Neuronal stem cell (in vitro differentiated cells): ENCODE measurements around the gene SLC25A39.

Source experiments
- DNase-seq: peaks from one replicate; pipeline ENCODE4 v3.0.0-alpha.2; 2013; ENCODE audit warnings: low spot score
- H2AFZ ChIP-seq: one replicate; pipeline ENCODE4 v1.6.1; 2013; ENCODE audit warnings: mild to moderate bottlenecking, low read length, inconsistent platforms
- H2AK5ac ChIP-seq: 2 replicates; pipeline ENCODE4 v1.6.1; 2013; ENCODE audit warnings: low read depth, mild to moderate bottlenecking, inconsistent platforms, low read length, moderate library complexity, mixed read lengths
- H2BK120ac ChIP-seq: 2 replicates; pipeline ENCODE4 v1.6.1; 2013; ENCODE audit warnings: low read depth, mild to moderate bottlenecking, inconsistent platforms, low read length, moderate library complexity, mixed read lengths
- H2BK12ac ChIP-seq: one replicate; pipeline ENCODE4 v1.6.1; 2013; ENCODE audit warnings: low read length, inconsistent platforms
- H2BK15ac ChIP-seq: 2 replicates; pipeline ENCODE4 v1.6.1; 2013; ENCODE audit warnings: mild to moderate bottlenecking, low read length, inconsistent platforms, mixed read lengths
- H2BK5ac ChIP-seq: one replicate; pipeline ENCODE4 v1.6.1; 2013; ENCODE audit warnings: inconsistent platforms, mild to moderate bottlenecking, low read length, moderate library complexity
- H3K14ac ChIP-seq: one replicate; pipeline ENCODE4 v1.6.1; 2013; ENCODE audit warnings: low read length, inconsistent platforms
- H3K18ac ChIP-seq: 2 replicates; pipeline ENCODE4 v1.6.1; 2013; ENCODE audit warnings: low read length, inconsistent platforms
- H3K23ac ChIP-seq: 2 replicates; pipeline ENCODE4 v1.6.1; 2013; ENCODE audit warnings: low read depth, mild to moderate bottlenecking, mixed read lengths, low read length, inconsistent platforms; ENCODE audit not compliant: poor library complexity
- H3K27ac ChIP-seq: replicated peaks from 3 replicates; pipeline ENCODE4 v1.5.1; 2013; ENCODE audit warnings: low read length, inconsistent platforms
- H3K27me3 ChIP-seq, 3 experiments: 2 replicates each; pipeline ENCODE4 v1.6.1; 2013; ENCODE audit warnings: low read length in 3 of 3, mild to moderate bottlenecking in 2 of 3, inconsistent platforms in 1 of 3, low read depth in 1 of 3, mixed read lengths in 1 of 3, moderate library complexity in 1 of 3; ENCODE audit not compliant: control insufficient read depth in 3 of 3, insufficient read depth in 3 of 3
- H3K36me3 ChIP-seq, 2 donors: replicated peaks in 1 of 2; 2 replicates each; pipeline ENCODE4 v1.6.1; 2013; ENCODE audit warnings: low read length in 2 of 2; ENCODE audit not compliant: control insufficient read depth in 2 of 2, insufficient read depth in 2 of 2
- H3K4ac ChIP-seq: 2 replicates; pipeline ENCODE4 v1.6.1; 2013; ENCODE audit warnings: inconsistent platforms, mild to moderate bottlenecking, low read length, moderate library complexity
- H3K4me1 ChIP-seq, 2 donors: 1 replicate in 1 of 2; 2 replicates in 1 of 2; pipeline ENCODE4 v1.6.1; 2013; ENCODE audit warnings: low read length in 2 of 2, low read depth in 1 of 2; ENCODE audit not compliant: control insufficient read depth in 2 of 2, insufficient read depth in 1 of 2
- H3K4me2 ChIP-seq: one replicate; pipeline ENCODE4 v1.6.1; 2013; ENCODE audit warnings: mild to moderate bottlenecking, low read length, inconsistent platforms; ENCODE audit not compliant: insufficient read depth, poor library complexity, severe bottlenecking
- H3K4me3 ChIP-seq, 2 donors: 2 replicates each; pipeline ENCODE4 v1.5.1; 2013; ENCODE audit warnings: low read length in 2 of 2, mild to moderate bottlenecking in 2 of 2, inconsistent platforms in 1 of 2, moderate library complexity in 1 of 2
- H3K79me1 ChIP-seq: one replicate; pipeline ENCODE4 v1.6.1; 2013; ENCODE audit warnings: low read depth, mild to moderate bottlenecking, inconsistent platforms, low read length, moderate library complexity
- H3K9ac ChIP-seq: one replicate; pipeline ENCODE4 v1.6.1; 2013; ENCODE audit warnings: mild to moderate bottlenecking, low read depth, low read length, inconsistent platforms; ENCODE audit not compliant: poor library complexity
- H3K9me3 ChIP-seq, 2 donors: replicated peaks in 1 of 2; 2 replicates each; pipeline versions ENCODE3 to v1.6.1; 2013; ENCODE audit warnings: low read length in 2 of 2, mild to moderate bottlenecking in 2 of 2, inconsistent platforms in 1 of 2, low read depth in 1 of 2, mixed read lengths in 1 of 2, moderate library complexity in 1 of 2; ENCODE audit not compliant: control insufficient read depth in 2 of 2, insufficient read depth in 1 of 2
- H4K8ac ChIP-seq: one replicate; pipeline ENCODE4 v1.6.1; 2013; ENCODE audit warnings: low read depth, mild to moderate bottlenecking, inconsistent platforms, low read length, moderate library complexity
- H4K91ac ChIP-seq: one replicate; pipeline ENCODE4 v1.6.1; 2013; ENCODE audit warnings: low read length, low read depth, mild to moderate bottlenecking, inconsistent platforms; ENCODE audit not compliant: poor library complexity
- WGBS, 2 donors: extraction: QIAGEN DNeasy Blood & Tissue Kit; methylation state at CpG; one replicate each; pipeline ENCODE4 v1.1.7; 2013; ENCODE audit warnings: missing lambda C conversion rate in 2 of 2, mixed read lengths in 1 of 2; ENCODE audit not compliant: insufficient read length in 2 of 2, insufficient replicate concordance in 1 of 2; ENCODE audit errors: extremely low coverage in 2 of 2; 5-methylcytosine and 5-hydroxymethylcytosine counted together

SLC25A39 gene

DNA sequence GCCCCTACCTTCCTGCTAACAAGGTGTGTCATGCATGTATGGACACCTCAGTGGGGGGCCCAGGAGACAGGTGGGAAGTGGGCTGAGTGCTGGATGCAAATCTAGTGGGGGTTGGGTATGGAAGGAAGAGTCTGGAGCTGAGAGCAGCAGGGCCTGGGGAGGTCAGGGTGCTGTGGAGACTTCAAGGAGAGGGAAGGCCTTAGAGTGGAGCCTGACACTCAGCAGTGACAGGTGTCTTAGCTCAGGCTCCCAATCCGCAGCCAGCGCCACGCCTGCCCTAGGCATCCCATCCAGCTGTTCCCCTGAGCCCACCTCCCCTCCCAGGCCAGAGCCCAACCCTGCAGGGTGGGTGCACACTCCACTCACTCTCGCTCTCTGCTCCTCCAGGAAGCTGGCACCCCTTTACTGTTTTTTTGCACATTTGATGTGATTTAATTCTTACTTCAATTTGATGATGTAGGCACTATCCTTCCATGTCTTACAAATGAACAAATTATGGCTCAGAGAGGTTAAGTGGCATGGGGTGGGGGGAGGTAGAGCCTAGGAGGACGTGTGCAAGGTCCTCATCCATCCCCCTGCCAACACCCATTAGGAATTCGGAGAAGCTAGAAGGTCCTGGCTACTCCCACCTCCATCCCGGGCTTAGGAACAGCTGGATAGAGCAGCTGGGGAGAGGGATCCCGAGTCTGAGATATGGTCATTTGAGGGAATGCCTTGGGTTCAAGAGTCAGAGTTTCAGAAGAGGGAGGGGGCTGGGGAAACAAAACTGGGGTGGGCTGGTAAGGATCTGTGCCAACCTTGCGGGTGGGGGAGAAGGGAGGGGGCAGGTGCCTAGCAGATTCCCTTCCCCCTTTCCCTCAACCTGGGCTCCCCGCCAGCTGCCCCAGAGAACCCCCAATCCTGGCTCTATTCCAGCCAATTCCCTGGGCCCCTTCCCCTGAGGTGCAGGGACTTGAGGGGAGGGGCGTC, 37.0 kb upstream of the SLC25A39 start:
- H3K27me3 ChIP-seq = peaks cover 0 to 19% (median 0%) of the 10 kb centered on the region in 3 experiments
- H2BK5ac ChIP-seq = peak overlapping the region; percentile 98
- no peak overlapping the region for H4K8ac ChIP-seq
- H2AFZ ChIP-seq = no peak overlapping the region
- no CpG with 5 or more reads among the region's 11 CpGs for WGBS, 2 donors
- no peak overlapping the region for H2BK12ac ChIP-seq
- peak overlapping the region; percentile 42 for H2BK15ac ChIP-seq
- no peak overlapping the region for H3K4ac ChIP-seq
- H3K4me3 ChIP-seq = peak overlapping the region; percentile 60 to 84
- peaks cover 2 to 30% of the 10 kb centered on the region in 2 donors for H3K36me3 ChIP-seq
- H3K14ac ChIP-seq = peak overlapping the region; percentile 33
- peaks cover 21% of the 10 kb centered on the region for H3K79me1 ChIP-seq
- H3K4me2 ChIP-seq = peak overlapping the region; percentile 81
- H4K91ac ChIP-seq = no peak overlapping the region
- peak overlapping the region; percentile 75 for H3K23ac ChIP-seq
- peak overlapping the region; percentile 85 for H2AK5ac ChIP-seq
- peak overlapping the region; percentile 82 for H2BK120ac ChIP-seq
- H3K4me1 ChIP-seq = peaks cover 23% of the 10 kb centered on the region in 2 donors
- no peaks in the 10 kb centered on the region for H3K9me3 ChIP-seq
- H3K9ac ChIP-seq = peak overlapping the region; percentile 85
- peak overlapping the region; percentile 87 for H3K18ac ChIP-seq
- no peak for DNase-seq
- peak overlapping the region; percentile 66 for H3K27ac ChIP-seq

DNA sequence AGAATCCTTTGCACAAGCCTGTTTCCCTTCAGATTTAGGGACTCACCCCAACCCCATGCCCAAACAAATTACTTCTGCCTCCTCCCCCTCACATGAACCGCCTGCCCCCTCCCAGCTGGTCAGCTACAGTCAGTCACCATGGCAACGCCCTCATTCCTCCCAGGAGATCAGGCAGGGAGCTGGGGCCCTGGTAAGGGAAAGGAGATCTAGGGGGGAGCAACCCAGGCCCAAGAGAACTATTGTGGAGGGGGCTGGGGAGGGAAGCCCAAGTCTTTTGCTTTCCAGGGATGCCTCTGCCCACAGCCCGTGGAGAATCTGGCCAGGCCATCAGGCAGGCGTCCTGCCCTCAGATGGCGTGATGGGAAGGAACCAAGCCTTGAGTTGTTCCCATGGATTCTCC, 36.2 kb upstream of the SLC25A39 start:
- H4K8ac ChIP-seq = no peak overlapping the region
- H3K4me1 ChIP-seq = peaks cover 23% of the 10 kb centered on the region in 2 donors
- no peak overlapping the region for H4K91ac ChIP-seq
- peak overlapping the region; percentile 82 for H2BK120ac ChIP-seq
- peak; percentile 52 for DNase-seq
- H3K4ac ChIP-seq = no peak overlapping the region
- no peak overlapping the region for H3K4me3 ChIP-seq
- H3K23ac ChIP-seq = peak overlapping the region; percentile 75
- H2BK5ac ChIP-seq = peak overlapping the region; percentile 84
- no peak overlapping the region for H2AFZ ChIP-seq
- H3K14ac ChIP-seq = peak overlapping the region; percentile 33
- H3K27ac ChIP-seq = peak overlapping the region; percentile 66
- peaks cover 21% of the 10 kb centered on the region for H3K79me1 ChIP-seq
- H2BK12ac ChIP-seq = no peak overlapping the region
- no peaks in the 10 kb centered on the region for H3K9me3 ChIP-seq
- WGBS, 2 donors = no CpG with 5 or more reads among the region's 5 CpGs
- H3K27me3 ChIP-seq = peaks cover 0 to 13% (median 0%) of the 10 kb centered on the region in 3 experiments
- H3K9ac ChIP-seq = peak overlapping the region; percentile 85
- peaks cover 7 to 38% of the 10 kb centered on the region in 2 donors for H3K36me3 ChIP-seq
- no peak overlapping the region for H2BK15ac ChIP-seq
- H3K18ac ChIP-seq = peak overlapping the region; percentile 87
- H2AK5ac ChIP-seq = peak overlapping the region; percentile 85
- peak overlapping the region; percentile 52 for H3K4me2 ChIP-seq

GRCh38 chr17:44360144-44360533, 35.5 kb upstream of the SLC25A39 start:
- no peak overlapping the region for H2BK15ac ChIP-seq

More at GRCh38 chr17:44360144-44360533, 35.5 kb upstream of the SLC25A39 start:
- Histone ChIP-seq H3K4me1 (peaks cover 23% of the 10 kb centered on the region in 2 donors), H3K27me3 (peaks cover 0 to 9% (median 0%) of the 10 kb centered on the region in 3 experiments), H3K9ac (no peak overlapping the region), H2BK12ac (no peak overlapping the region), H3K36me3 (peaks cover 11 to 45% of the 10 kb centered on the region in 2 donors), H3K9me3 (no peaks in the 10 kb centered on the region), H3K14ac (no peak overlapping the region), H2BK120ac (no peak overlapping the region), H3K23ac (no peak overlapping the region), H3K79me1 (peaks cover 21% of the 10 kb centered on the region), H3K4me3 (no peak overlapping the region), H3K18ac (no peak overlapping the region), H2AK5ac (peak overlapping the region; percentile 6), H4K91ac (no peak overlapping the region), H4K8ac (no peak overlapping the region), H3K4ac (no peak overlapping the region), H3K4me2 (no peak overlapping the region), H3K27ac (no peak overlapping the region), H2AFZ (no peak overlapping the region), H2BK5ac (no peak overlapping the region)
- WGBS, 2 donors = no CpG with 5 or more reads among the region's 6 CpGs
- DNase-seq = no peak
